Gastrocnemius medialis (tissue), 4 donors: ENCODE results near the gene APOBEC3B.

Experiments
- POLR2A ChIP-seq, 2 donors: fragments of 450-650 bp; IDR thresholded peaks; one replicate each; pipeline ENCODE4 v1.6.1; 2017; ENCODE audit warnings: antibody characterized with exemption in 2 of 2, mild to moderate bottlenecking in 2 of 2, moderate library complexity in 2 of 2
- TF ChIP-seq, protein P1 (sequence below), 5 experiments: fragments of 450-650 bp in 3 of 5; fragments of 200-600 bp in 2 of 5; sonication (generic) in 2 of 5; IDR thresholded peaks in 4 of 5; conservative IDR thresholded peaks in 1 of 5; 1 replicate in 4 of 5; 2 replicates in 1 of 5; pipeline ENCODE4 v1.5.1; 2016 to 2019; ENCODE audit warnings: antibody characterized with exemption in 5 of 5, mild to moderate bottlenecking in 3 of 5, moderate library complexity in 3 of 5

DNA sequence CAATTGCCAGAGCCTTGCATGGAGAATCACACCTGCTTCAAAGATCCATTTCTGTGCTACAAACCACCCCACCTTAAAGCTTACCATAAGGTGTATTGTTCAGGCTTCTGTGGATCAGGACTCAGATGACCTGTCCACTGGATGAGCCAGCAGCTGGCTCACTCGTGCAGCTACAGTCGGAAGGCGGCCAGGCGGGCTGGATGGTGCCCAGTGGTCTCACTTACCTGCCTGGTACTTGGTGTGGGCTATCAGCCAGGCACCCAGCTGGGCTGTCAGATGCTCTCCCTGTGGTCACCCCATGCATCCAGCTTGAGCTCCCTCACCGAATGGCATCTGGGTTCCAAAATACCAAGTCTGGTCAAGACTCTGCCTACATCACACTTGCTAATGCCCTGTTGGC, 10.9 kb upstream of the APOBEC3B start:
- no peak for TF ChIP-seq POLR2A (IDR thresholded peaks at IDR 0.05)
- TF ChIP-seq, protein P1, sequence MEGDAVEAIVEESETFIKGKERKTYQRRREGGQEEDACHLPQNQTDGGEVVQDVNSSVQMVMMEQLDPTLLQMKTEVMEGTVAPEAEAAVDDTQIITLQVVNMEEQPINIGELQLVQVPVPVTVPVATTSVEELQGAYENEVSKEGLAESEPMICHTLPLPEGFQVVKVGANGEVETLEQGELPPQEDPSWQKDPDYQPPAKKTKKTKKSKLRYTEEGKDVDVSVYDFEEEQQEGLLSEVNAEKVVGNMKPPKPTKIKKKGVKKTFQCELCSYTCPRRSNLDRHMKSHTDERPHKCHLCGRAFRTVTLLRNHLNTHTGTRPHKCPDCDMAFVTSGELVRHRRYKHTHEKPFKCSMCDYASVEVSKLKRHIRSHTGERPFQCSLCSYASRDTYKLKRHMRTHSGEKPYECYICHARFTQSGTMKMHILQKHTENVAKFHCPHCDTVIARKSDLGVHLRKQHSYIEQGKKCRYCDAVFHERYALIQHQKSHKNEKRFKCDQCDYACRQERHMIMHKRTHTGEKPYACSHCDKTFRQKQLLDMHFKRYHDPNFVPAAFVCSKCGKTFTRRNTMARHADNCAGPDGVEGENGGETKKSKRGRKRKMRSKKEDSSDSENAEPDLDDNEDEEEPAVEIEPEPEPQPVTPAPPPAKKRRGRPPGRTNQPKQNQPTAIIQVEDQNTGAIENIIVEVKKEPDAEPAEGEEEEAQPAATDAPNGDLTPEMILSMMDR (IDR thresholded peaks at IDR 0.05 in 4 of 5, conservative IDR thresholded peaks at IDR 0.05 in 1 of 5) = no peak
